AG04450 (cell line): Measurements from ENCODE around the gene CPNE2. TPM values are rescaled to one million over a fixed set of nuclear protein-coding genes. Genes with fewer than 3 reads are reported as not detected.

ENCODE experiments used
- CTCF ChIA-PET: fragments of 300-600, 350-600 bp; formaldehyde crosslinking; extraction: SDS; loops from one replicate; lab custom pipeline; 2022; ENCODE audit warnings: antibody characterized with exemption, inconsistent platforms; lab: Charles Lee
- POLR2A ChIA-PET: fragments of 350-600 bp; formaldehyde crosslinking; extraction: SDS; loops from one replicate; lab custom pipeline; 2021; ENCODE audit warnings: antibody characterized with exemption, inconsistent platforms; lab: Yijun Ruan, JAX
- DNase-seq: peaks from one replicate; pipeline ENCODE4 v3.0.0-alpha.2; 2011; ENCODE audit warnings: low read depth, low spot score
- H3K27ac ChIP-seq: one replicate; pipeline ENCODE4 v1.5.1; 2012; ENCODE audit warnings: low read depth, low read length, control low read depth
- H3K27me3 ChIP-seq: one replicate; pipeline ENCODE4 v1.6.0; 2012; ENCODE audit warnings: low read length; ENCODE audit not compliant: control insufficient read depth, insufficient read depth
- H3K4me3 ChIP-seq: 2 replicates; pipeline ENCODE4 v1.5.1; 2011; ENCODE audit warnings: mild to moderate bottlenecking, low read depth, low read length, control low read depth
- H3K9me3 ChIP-seq: 2 replicates; pipeline ENCODE4 v1.5.1; 2012; ENCODE audit warnings: low read length; ENCODE audit not compliant: control insufficient read depth, insufficient read depth
- CTCF ChIP-seq: IDR thresholded peaks from 2 replicates; pipeline ENCODE4 v1.5.1; 2011; ENCODE audit warnings: low read depth, low read length, control low read depth, inconsistent platforms
- polyA plus RNA-seq: library from polyadenylated mRNA; depleted of rRNA; stranded (reverse); fragments of >200 nt; gene quantifications from 2 replicates; pipeline ENCODE4 v1.2.3, GENCODE V29; 2011

CPNE2 gene
- polyA plus RNA-seq, 1 experiment, result 26.2 TPM

DNA sequence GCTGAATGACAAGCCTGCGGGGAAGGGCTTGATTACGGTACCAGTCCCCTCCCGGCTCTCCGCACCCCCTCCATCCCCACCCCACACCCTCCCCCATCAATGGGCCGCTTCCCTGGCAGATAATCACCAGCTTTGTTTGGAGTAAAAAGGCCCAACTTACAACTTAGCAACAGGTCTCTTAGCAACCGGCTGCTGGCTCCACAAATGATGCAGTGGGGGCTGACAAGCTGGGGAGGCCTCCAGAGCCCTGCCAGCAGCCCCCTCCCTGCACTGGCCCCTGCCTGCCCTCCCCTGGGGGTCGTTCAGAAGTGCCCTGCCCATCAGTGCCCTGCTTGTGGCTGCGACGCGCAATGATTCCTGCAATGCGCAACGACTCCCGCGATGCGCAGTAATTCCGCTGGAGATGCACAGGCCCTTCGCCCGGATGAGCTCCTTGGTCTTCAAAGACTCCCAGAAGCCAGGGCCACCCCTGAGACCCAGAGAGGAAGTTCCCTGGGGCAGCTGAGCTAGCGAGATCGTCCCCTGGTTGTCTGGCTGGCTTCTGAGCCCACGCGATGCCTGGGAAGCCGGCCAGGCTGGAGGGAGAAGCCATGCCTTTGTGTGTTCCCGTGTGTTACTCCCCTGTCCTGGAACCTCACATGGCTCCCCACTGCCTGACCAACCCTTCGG, 23.3 kb downstream of the CPNE2 start:
- CTCF ChIA-PET, result interaction anchor here (1.1 kb wide), 1 partner anchor 22 kb away, joined by 3 read pairs; no protein-coding TSS in a partner anchor

GRCh38 chr16:57118461-57119084, 26.2 kb downstream of the CPNE2 start:
- ChIA-PET CTCF (no interaction called here), POLR2A (no interaction called here)
- Histone ChIP-seq H3K9me3 (no peaks in the 10 kb centered on the region; the same call in 1 of the 2 replicates), H3K4me3 (no peak overlapping the region), H3K27ac (no peak overlapping the region), H3K27me3 (no peaks in the 10 kb centered on the region)
- TF ChIP-seq CTCF, result no peak
- DNase-seq, result no peak

More for the DNA sequence above, 23.3 kb downstream of the CPNE2 start:
- no peak for TF ChIP-seq CTCF
- POLR2A ChIA-PET, result no interaction called here
- Histone ChIP-seq H3K9me3 (no peaks in the 10 kb centered on the region; the same call in 1 of the 2 replicates), H3K27ac (no peak overlapping the region), H3K4me3 (no peak overlapping the region), H3K27me3 (no peaks in the 10 kb centered on the region)
- no peak for DNase-seq

DNA sequence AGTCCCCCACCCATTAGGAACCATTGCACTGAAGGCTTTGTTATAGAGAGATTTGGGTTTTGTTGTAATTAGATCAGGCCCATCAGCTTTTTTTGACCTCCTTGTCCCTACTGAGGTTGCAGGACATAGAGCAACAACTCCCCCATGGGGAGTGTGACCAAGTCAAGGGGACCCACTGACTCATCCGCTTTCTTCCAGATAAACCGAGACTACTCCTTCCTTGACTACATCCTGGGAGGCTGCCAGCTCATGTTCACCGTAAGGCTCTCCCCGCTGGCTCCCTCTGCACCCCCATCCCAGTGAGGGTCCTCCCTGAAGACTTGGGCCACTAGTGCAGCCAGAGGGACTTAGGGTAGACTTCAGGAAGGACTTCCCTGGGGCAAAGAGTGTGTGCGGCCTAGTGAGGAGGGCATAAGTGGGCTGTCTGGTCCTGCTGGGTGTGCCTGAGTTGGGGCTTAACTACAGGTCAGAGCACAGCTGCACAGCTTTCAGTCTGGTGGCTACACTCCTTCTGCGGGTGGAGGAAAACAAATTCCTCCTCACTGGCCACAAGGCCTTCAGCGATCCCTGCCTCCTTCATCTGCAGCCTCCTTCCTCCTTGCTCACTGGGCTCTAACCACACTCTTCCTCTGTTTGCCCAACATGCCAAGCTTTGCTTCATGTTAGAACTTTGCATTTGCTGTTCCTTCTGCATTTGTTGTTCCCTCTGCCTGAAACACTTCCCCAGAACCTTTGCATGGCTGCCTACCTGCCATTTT, 31.0 kb downstream of the CPNE2 start:
- H3K9me3 ChIP-seq, result no peaks in the 10 kb centered on the region

GRCh38 chr16:57123974-57124674, 31.7 kb downstream of the CPNE2 start:
- no peak for TF ChIP-seq CTCF
- POLR2A ChIA-PET, result interaction anchor here (0.7 kb wide), 1 partner anchor 1183 kb away, joined by 3 read pairs; no protein-coding TSS in a partner anchor
- Histone ChIP-seq H3K27me3 (no peaks in the 10 kb centered on the region), H3K4me3 (no peak overlapping the region), H3K27ac (no peak overlapping the region), H3K9me3 (no peaks in the 10 kb centered on the region)
- no peak for DNase-seq
- CTCF ChIA-PET, result interaction anchor here (1.5 kb wide), 1 partner anchor 32 kb away, joined by 4 read pairs; the partner anchor contains the start of gene CPNE2

More for the DNA sequence above, 31.0 kb downstream of the CPNE2 start:
- no peak for DNase-seq
- ChIA-PET POLR2A (interaction anchor here (0.7 kb wide), 1 partner anchor 1183 kb away, joined by 3 read pairs; no protein-coding TSS in a partner anchor), CTCF (interaction anchor here (0.7 to 1.5 kb wide), 2 partner anchors 9 to 31 kb away, joined by 3 to 4 read pairs; partner anchors contain the start of gene CPNE2)
- Histone ChIP-seq H3K27ac (no peak overlapping the region), H3K4me3 (no peak overlapping the region), H3K27me3 (no peaks in the 10 kb centered on the region)
- TF ChIP-seq CTCF, result no peak
